Mucosa of stomach (tissue), 1 donor: ENCODE data around the gene MIB2.

ENCODE experiments used
- H3K27me3 ChIP-seq: one replicate; pipeline ENCODE4 v1.7.0; 2013; ENCODE audit warnings: mild to moderate bottlenecking, low read length; ENCODE audit not compliant: control insufficient read depth, insufficient read depth
- H3K36me3 ChIP-seq: one replicate; pipeline ENCODE4 v1.7.0; 2013; ENCODE audit warnings: low read length; ENCODE audit not compliant: control insufficient read depth, insufficient read depth
- H3K4me1 ChIP-seq: one replicate; pipeline ENCODE4 v1.7.0; 2013; ENCODE audit warnings: mild to moderate bottlenecking, low read length; ENCODE audit not compliant: control insufficient read depth, insufficient read depth
- H3K4me3 ChIP-seq: one replicate; pipeline ENCODE4 v1.7.0; 2013; ENCODE audit warnings: low read length
- H3K9ac ChIP-seq: one replicate; pipeline ENCODE4 v1.7.0; 2013; ENCODE audit warnings: mild to moderate bottlenecking, low read length, moderate library complexity
- H3K9me3 ChIP-seq: one replicate; pipeline ENCODE4 v1.7.0; 2013; ENCODE audit warnings: mild to moderate bottlenecking, low read length, moderate library complexity; ENCODE audit not compliant: control insufficient read depth
- donor health status: Pancreatic carcinoma.

Gene MIB2

GRCh38 chr1:1615256-1616044, at the start of gene MIB2:
Gene MIB2 (plus strand): TSS chr1:1615500. CDS start chr1:1623453, 7,953 bp downstream.
- Histone ChIP-seq H3K9me3 (no peaks in the 10 kb centered on the region), H3K4me1 (peaks cover 27% of the 10 kb centered on the region), H3K9ac (peak within 1 kb of the TSS; percentile 95), H3K36me3 (no peaks in the 10 kb centered on the region), H3K27me3 (no peaks in the 10 kb centered on the region), H3K4me3 (peak within 1 kb of the TSS; percentile 74)

GRCh38 chr1:1567152-1567875, 48.0 kb upstream of the MIB2 start:
- H3K4me1 ChIP-seq, result peaks cover 7% of the 10 kb centered on the region
- no peaks in the 10 kb centered on the region for H3K9me3 ChIP-seq
- H3K4me3 ChIP-seq, result no peak overlapping the region
- peaks cover 16% of the 10 kb centered on the region for H3K36me3 ChIP-seq
- no peak overlapping the region for H3K9ac ChIP-seq
- no peaks in the 10 kb centered on the region for H3K27me3 ChIP-seq

GRCh38 chr1:1567891-1568291, 47.4 kb upstream of the MIB2 start:
- Histone ChIP-seq H3K4me1 (peaks cover 7% of the 10 kb centered on the region), H3K4me3 (no peak overlapping the region), H3K9ac (no peak overlapping the region), H3K36me3 (peaks cover 10% of the 10 kb centered on the region), H3K9me3 (no peaks in the 10 kb centered on the region), H3K27me3 (no peaks in the 10 kb centered on the region)

GRCh38 chr1:1569341-1569740, 46.0 kb upstream of the MIB2 start:
- Histone ChIP-seq H3K36me3 (peaks cover 4% of the 10 kb centered on the region), H3K4me1 (no peaks in the 10 kb centered on the region), H3K4me3 (no peak overlapping the region), H3K27me3 (no peaks in the 10 kb centered on the region), H3K9me3 (no peaks in the 10 kb centered on the region), H3K9ac (no peak overlapping the region)

- Histone ChIP-seq H3K9me3 (no peaks in the 10 kb centered on the region), H3K4me1 (peaks cover 5% of the 10 kb centered on the region), H3K9ac (peak overlapping the region; percentile 94), H3K27me3 (no peaks in the 10 kb centered on the region), H3K36me3 (no peaks in the 10 kb centered on the region), H3K4me3 (peak overlapping the region; percentile 63)
Observed at GRCh38 chr1:1573843-1574720, 41.2 kb upstream of the MIB2 start.

GRCh38 chr1:1574721-1575537, 40.4 kb upstream of the MIB2 start, which contains the start of gene SSU72:
Gene SSU72 (minus strand): TSS chr1:1574863. CDS start chr1:1574557, 306 bp downstream.
- H3K36me3 ChIP-seq, result no peaks in the 10 kb centered on the region
- H3K9ac ChIP-seq, result peak within 1 kb of the TSS; percentile 94
- H3K4me1 ChIP-seq, result peaks cover 5% of the 10 kb centered on the region
- peak within 1 kb of the TSS; percentile 83 for H3K4me3 ChIP-seq
- H3K27me3 ChIP-seq, result no peaks in the 10 kb centered on the region
- no peaks in the 10 kb centered on the region for H3K9me3 ChIP-seq

GRCh38 chr1:1577367-1578011, 37.8 kb upstream of the MIB2 start:
- Histone ChIP-seq H3K9ac (no peak overlapping the region), H3K36me3 (no peaks in the 10 kb centered on the region), H3K27me3 (peaks cover 6% of the 10 kb centered on the region), H3K4me1 (peaks cover 5% of the 10 kb centered on the region), H3K4me3 (no peak overlapping the region), H3K9me3 (no peaks in the 10 kb centered on the region)

- H3K27me3 ChIP-seq, result peaks cover 6% of the 10 kb centered on the region
- no peak overlapping the region for H3K4me3 ChIP-seq
- H3K9ac ChIP-seq, result no peak overlapping the region
- no peaks in the 10 kb centered on the region for H3K9me3 ChIP-seq
- H3K4me1 ChIP-seq, result peaks cover 5% of the 10 kb centered on the region
- H3K36me3 ChIP-seq, result no peaks in the 10 kb centered on the region
Observed at GRCh38 chr1:1578371-1578940, 36.8 kb upstream of the MIB2 start.

- Histone ChIP-seq H3K4me1 (no peaks in the 10 kb centered on the region), H3K4me3 (no peak overlapping the region), H3K36me3 (no peaks in the 10 kb centered on the region), H3K27me3 (peaks cover 6% of the 10 kb centered on the region), H3K9me3 (no peaks in the 10 kb centered on the region), H3K9ac (no peak overlapping the region)
Observed at GRCh38 chr1:1582585-1583346, 32.5 kb upstream of the MIB2 start.

- no peak overlapping the region for H3K9ac ChIP-seq
- H3K4me3 ChIP-seq, result no peak overlapping the region
- H3K9me3 ChIP-seq, result no peaks in the 10 kb centered on the region
- no peaks in the 10 kb centered on the region for H3K4me1 ChIP-seq
- peaks cover 8% of the 10 kb centered on the region for H3K27me3 ChIP-seq
- H3K36me3 ChIP-seq, result no peaks in the 10 kb centered on the region
Observed at GRCh38 chr1:1583347-1584010, 31.8 kb upstream of the MIB2 start.
